Vagina (tissue), 2 donors: ENCODE measurements around the gene ANXA2R.

Source experiments
- CTCF ChIP-seq, 3 experiments: fragments of 450-650 bp in 2 of 3; fragments of 200-600 bp in 1 of 3; sonication (generic) in 1 of 3; IDR thresholded peaks; one replicate each; pipeline ENCODE4 v1.5.1; 2017 to 2019; ENCODE audit warnings: antibody characterized with exemption in 3 of 3, mild to moderate bottlenecking in 2 of 3, moderate library complexity in 2 of 3
- POLR2A ChIP-seq, 2 donors: fragments of 450-650 bp; IDR thresholded peaks; one replicate each; pipeline ENCODE4 v1.6.1; 2017; ENCODE audit warnings: antibody characterized with exemption in 2 of 2, mild to moderate bottlenecking in 2 of 2, moderate library complexity in 2 of 2

GRCh38 chr5:43000111-43000840 is 39.8 kb downstream of the ANXA2R start:
- TF ChIP-seq POLR2A (IDR thresholded peaks at IDR 0.05) (no peak), CTCF (IDR thresholded peaks at IDR 0.05) (no peak)
